Measurements from ENCODE around the gene COL6A5.

Gene COL6A5

DNA sequence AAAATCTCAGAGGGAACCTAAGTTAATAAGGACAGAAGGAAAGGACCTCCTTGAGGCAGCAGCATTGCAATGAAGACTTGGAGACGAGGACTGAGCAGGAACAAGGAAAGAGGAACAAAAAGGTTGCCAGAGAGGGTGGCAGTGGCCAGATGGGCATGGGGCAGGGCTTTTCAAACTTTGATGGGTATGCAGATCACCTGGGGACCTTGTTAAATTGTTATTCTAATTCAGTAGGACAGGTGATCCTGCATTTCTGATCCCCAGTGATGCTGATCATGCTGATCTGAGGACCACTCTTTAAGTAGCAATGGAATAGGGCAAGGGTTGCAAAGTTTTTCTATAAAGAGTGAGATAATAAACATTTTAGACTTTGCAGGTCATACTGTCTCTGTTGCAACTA is 182.6 kb downstream of the COL6A5 start:
- DNase-seq = no peak

DNA sequence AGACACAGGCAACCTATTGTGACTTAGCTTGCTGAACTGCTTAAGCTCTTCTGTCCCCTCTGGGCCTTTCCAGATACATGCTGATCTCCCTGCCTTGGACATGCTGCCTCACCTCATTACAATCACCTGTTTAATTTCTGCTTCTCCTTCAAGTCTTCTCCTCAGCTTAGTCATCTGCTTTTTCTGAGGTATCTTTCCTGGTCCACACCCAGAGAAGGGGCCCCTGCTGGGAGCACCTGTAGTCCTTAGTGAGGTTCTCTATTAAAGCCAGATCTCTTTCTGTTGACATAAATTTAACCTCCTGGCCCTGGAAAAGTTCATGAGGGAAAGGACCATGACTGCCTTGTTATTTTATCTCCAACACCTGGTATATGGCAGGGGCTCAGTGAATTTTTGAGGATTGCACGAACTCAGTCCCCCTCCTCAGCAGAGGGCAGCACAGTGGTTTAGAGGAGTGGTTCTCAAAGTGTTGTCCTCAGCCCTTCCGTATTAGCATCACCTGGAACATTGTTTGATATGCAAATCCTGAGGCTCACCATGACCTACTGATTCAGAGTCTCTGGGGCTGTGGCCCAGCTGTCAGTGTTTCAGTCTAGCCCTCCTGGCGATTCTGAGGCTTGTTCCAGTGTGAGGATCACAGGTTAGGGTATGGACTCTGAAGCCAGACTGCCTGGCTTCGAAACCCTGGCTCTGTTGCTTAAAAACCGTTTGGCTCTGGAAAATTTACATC is 184.2 kb downstream of the COL6A5 start:
- no peak for DNase-seq

DNA sequence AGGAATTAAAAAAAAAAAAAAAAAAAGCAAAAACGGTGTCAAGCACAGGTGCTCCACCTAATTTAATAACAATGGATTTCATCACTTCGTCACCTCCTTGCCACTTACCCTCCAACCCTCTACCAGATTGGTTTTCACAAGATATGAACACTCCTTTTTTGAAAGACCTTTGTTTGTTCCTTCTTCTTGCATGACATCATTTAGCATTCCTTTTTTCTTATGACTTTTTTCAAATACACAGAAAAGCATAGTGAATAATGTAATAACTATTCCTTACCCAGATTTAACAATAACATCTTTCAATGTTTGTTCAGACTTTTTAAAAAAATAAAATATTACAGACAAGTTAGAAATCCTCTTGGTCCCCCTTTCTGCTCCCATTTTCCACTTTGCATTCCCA is 187.8 kb downstream of the COL6A5 start:
- no peak for DNase-seq

Data from activated T-cell treated with anti-CD3 and anti-CD28 coated beads, Interleukin-2, amount 50 U/mL, for 1 hour (primary cell).